DND-41 (cell line): ENCODE results near the gene ISY1.
A peak's percentile ranks its signal among the peaks of the same experiment; 100 is the strongest.

Experiments used
- ATAC-seq: fragments of 200-7000 bp; cut with Tn5 transposase; 3 replicates; pipeline ENCODE4 v1.9.1; 2021; ENCODE audit warnings: low read depth; ENCODE audit not compliant: insufficient read depth
- DNase-seq: peaks from one replicate; pipeline ENCODE4 v3.0.0-alpha.2; 2020
- H2AFZ ChIP-seq: 2 replicates; pipeline ENCODE4 v1.6.0; 2012; ENCODE audit warnings: low read depth, low read length
- H3K27ac ChIP-seq: 2 replicates; pipeline ENCODE4 v1.5.1; 2012; ENCODE audit warnings: low read length, inconsistent platforms
- H3K27me3 ChIP-seq: fragments of 200-600 bp; sonication (generic); 2 replicates; pipeline ENCODE4 v1.6.0; 2012; ENCODE audit warnings: low read length, mild to moderate bottlenecking, inconsistent platforms; ENCODE audit not compliant: insufficient read depth, poor library complexity
- H3K36me3 ChIP-seq: 2 replicates; pipeline ENCODE4 v1.5.1; 2012; ENCODE audit warnings: low read length, inconsistent platforms; ENCODE audit not compliant: insufficient read depth
- H3K4me1 ChIP-seq: 2 replicates; pipeline ENCODE4 v1.5.1; 2012; ENCODE audit warnings: mild to moderate bottlenecking, low read length; ENCODE audit not compliant: insufficient read depth
- H3K4me2 ChIP-seq: 2 replicates; pipeline ENCODE4 v1.6.0; 2012; ENCODE audit warnings: mild to moderate bottlenecking, moderate library complexity, low read length, inconsistent platforms; ENCODE audit not compliant: insufficient read depth
- H3K4me3 ChIP-seq, 2 experiments: fragments of 200-600 bp in 1 of 2; shearing (Covaris generic) in 1 of 2; 2 replicates each; pipeline ENCODE4 v1.5.1; 2012 to 2016; ENCODE audit warnings: inconsistent platforms in 2 of 2, low read length in 2 of 2, mild to moderate bottlenecking in 2 of 2, low read depth in 1 of 2, moderate library complexity in 1 of 2
- H3K79me2 ChIP-seq: 2 replicates; pipeline ENCODE4 v1.6.0; 2012; ENCODE audit warnings: low read length, inconsistent platforms; ENCODE audit not compliant: insufficient read depth
- H3K9ac ChIP-seq: 2 replicates; pipeline ENCODE4 v1.6.0; 2012; ENCODE audit warnings: low read depth, mild to moderate bottlenecking, inconsistent platforms, low read length, moderate library complexity
- H3K9me3 ChIP-seq: 2 replicates; pipeline ENCODE4 v1.5.1; 2012; ENCODE audit warnings: low read length, moderate library complexity, mild to moderate bottlenecking, inconsistent platforms; ENCODE audit not compliant: insufficient read depth, severe bottlenecking
- H4K20me1 ChIP-seq: 2 replicates; pipeline ENCODE4 v1.6.0; 2012; ENCODE audit warnings: low read length; ENCODE audit not compliant: insufficient read depth
- EZH2 ChIP-seq: IDR thresholded peaks from 3 replicates; pipeline ENCODE4 v1.6.1; 2012; ENCODE audit warnings: borderline replicate concordance, low read depth, mild to moderate bottlenecking, moderate library complexity, low read length, inconsistent platforms; ENCODE audit not compliant: severe bottlenecking
- TF ChIP-seq, protein P1 (sequence below): IDR thresholded peaks from 2 replicates; pipeline ENCODE4 v1.5.1; 2012; ENCODE audit warnings: borderline replicate concordance, low read length, moderate library complexity, mild to moderate bottlenecking; ENCODE audit not compliant: poor library complexity, severe bottlenecking; ENCODE audit errors: extremely low read depth

The ISY1 gene

DNA sequence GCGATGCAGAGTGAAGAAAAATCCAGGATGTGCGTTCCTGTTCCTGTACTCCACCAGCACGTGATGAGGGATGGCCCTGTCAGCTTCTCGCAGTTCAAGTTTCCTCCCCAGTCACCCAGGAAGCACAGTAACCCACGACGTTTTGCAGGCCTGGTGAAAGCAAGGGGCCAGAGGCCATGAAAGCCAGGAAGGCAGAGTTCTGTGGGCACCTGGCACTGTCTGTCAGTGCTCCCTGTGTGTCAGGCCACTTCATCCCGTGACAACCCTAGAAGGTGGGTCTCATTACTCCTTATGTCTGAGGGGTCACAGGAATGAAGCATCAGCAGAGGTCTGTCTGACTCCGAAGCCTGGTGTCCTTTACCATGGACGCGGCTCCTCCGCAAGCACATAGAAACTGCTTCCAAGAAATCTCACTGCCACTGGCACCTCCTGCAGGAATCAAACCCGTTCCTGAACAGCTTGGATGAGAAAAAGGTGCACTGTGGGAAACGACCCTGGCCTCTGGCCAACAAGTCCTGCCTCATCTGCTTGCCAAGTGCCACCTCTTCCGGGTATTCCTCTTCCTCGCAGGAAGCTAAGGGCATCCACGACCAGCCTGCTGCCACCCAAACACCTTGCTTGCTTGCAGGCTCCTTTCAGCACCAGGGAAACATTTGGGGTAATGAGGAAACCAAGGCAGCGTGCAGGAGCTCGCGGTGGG, 53.8 kb downstream of the ISY1 start:
- peaks cover 40% of the 10 kb centered on the region for H4K20me1 ChIP-seq
- TF ChIP-seq, protein P1, sequence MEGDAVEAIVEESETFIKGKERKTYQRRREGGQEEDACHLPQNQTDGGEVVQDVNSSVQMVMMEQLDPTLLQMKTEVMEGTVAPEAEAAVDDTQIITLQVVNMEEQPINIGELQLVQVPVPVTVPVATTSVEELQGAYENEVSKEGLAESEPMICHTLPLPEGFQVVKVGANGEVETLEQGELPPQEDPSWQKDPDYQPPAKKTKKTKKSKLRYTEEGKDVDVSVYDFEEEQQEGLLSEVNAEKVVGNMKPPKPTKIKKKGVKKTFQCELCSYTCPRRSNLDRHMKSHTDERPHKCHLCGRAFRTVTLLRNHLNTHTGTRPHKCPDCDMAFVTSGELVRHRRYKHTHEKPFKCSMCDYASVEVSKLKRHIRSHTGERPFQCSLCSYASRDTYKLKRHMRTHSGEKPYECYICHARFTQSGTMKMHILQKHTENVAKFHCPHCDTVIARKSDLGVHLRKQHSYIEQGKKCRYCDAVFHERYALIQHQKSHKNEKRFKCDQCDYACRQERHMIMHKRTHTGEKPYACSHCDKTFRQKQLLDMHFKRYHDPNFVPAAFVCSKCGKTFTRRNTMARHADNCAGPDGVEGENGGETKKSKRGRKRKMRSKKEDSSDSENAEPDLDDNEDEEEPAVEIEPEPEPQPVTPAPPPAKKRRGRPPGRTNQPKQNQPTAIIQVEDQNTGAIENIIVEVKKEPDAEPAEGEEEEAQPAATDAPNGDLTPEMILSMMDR: no peak
- TF ChIP-seq EZH2: no peak

DNA sequence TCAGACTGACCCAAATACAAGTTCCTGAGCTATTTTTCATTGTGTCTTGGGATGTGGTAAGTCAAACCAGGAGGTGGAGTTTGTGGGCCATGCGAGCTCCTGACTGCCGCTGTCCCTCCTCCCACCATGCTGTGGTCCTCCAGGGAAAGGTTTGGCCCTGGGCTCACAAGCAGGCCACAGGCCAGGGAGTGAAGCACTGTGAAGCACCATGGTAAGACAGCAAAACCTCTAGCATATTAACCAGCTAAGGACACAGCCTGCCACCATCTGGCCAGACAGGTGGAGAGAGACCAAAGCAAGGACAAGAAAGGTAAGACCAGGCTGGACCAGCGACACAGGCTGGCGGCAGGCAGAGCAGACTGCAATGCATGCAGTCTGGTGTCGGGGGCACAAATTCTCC, 54.5 kb downstream of the ISY1 start:
- Histone ChIP-seq H3K4me3 (no peak overlapping the region), H2AFZ (no peak overlapping the region), H4K20me1 (peaks cover 47% of the 10 kb centered on the region), H3K27ac (no peak overlapping the region), H3K27me3 (no peaks in the 10 kb centered on the region), H3K9ac (no peak overlapping the region), H3K79me2 (peaks cover 68% of the 10 kb centered on the region), H3K9me3 (no peaks in the 10 kb centered on the region), H3K36me3 (peaks cover 40% of the 10 kb centered on the region), H3K4me2 (no peak overlapping the region), H3K4me1 (no peaks in the 10 kb centered on the region)
- no peak for DNase-seq
- TF ChIP-seq, protein P1: peak; percentile 7
- no peak for TF ChIP-seq EZH2
- no peak for ATAC-seq

More for the DNA sequence above, 53.8 kb downstream of the ISY1 start:
- ATAC-seq (no peak), DNase-seq (no peak)
- no peaks in the 10 kb centered on the region for H3K9me3 ChIP-seq
- no peak overlapping the region for H3K4me2 ChIP-seq
- H3K79me2 ChIP-seq: peaks cover 68% of the 10 kb centered on the region
- no peak overlapping the region; the same call in 1 of the 2 replicates for H3K27ac ChIP-seq
- no peak overlapping the region for H2AFZ ChIP-seq
- H3K9ac ChIP-seq: no peak overlapping the region
- H3K27me3 ChIP-seq: no peaks in the 10 kb centered on the region
- no peaks in the 10 kb centered on the region for H3K4me1 ChIP-seq
- H3K36me3 ChIP-seq: peaks cover 44% of the 10 kb centered on the region
- H3K4me3 ChIP-seq: no peak overlapping the region

DNA sequence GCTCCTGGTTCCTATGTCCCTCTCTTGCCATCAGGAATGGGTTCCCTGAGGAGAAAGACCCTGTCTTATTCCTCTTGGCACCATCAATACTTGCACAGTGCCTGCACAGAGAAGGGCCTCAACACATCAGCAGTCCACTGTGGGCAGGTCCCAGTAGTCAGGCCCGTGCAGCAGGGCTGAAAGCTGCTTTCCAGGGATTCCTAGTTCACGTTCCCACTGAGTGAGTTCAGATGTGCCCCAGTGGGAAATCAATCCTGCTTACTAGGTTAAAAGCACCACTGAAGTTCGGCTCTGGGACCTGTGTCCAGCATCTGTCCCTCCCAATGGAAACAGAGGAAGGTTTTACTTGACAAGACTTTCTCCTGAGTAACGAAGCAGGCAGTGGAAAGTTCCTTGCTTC, 55.0 kb downstream of the ISY1 start:
- Histone ChIP-seq H3K9me3 (no peaks in the 10 kb centered on the region), H2AFZ (no peak overlapping the region), H4K20me1 (peaks cover 47% of the 10 kb centered on the region), H3K27ac (no peak overlapping the region), H3K36me3 (peaks cover 41% of the 10 kb centered on the region), H3K79me2 (peaks cover 71% of the 10 kb centered on the region), H3K9ac (no peak overlapping the region), H3K27me3 (no peaks in the 10 kb centered on the region), H3K4me1 (no peaks in the 10 kb centered on the region), H3K4me3 (no peak overlapping the region), H3K4me2 (no peak overlapping the region)
- no peak for TF ChIP-seq EZH2
- TF ChIP-seq, protein P1: no peak
- DNase-seq (no peak), ATAC-seq (no peak)
